GM21576 (cell line): ENCODE measurements around the gene TCTN2.

ENCODE experiments used
- ATAC-seq: cut with Tn5 transposase; IDR thresholded peaks from one replicate; pipeline ENCODE4 v1.9.1; 2021; ENCODE audit warnings: mild to moderate bottlenecking, moderate library complexity; ENCODE audit not compliant: unreplicated experiment

The TCTN2 gene

DNA sequence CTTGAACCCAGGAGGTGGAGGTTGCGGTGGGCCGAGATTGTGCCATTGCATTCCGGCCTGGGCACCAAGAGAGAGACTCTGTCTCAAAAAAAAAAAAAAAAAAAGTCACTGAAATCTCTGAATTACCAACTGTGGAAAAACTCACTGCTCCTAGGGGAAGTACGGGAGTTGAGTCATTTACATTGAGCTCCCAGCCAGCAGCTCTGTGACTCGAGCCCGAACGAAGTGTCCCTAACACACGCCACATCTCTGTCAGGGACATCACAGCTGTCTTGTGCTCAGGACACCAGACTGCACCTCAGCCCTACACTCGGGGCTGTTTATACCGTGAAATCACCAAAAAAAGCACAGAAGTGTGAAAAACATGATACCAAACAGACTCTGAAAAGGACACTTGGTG, 62.3 kb downstream of the TCTN2 start:
- no peak for ATAC-seq

DNA sequence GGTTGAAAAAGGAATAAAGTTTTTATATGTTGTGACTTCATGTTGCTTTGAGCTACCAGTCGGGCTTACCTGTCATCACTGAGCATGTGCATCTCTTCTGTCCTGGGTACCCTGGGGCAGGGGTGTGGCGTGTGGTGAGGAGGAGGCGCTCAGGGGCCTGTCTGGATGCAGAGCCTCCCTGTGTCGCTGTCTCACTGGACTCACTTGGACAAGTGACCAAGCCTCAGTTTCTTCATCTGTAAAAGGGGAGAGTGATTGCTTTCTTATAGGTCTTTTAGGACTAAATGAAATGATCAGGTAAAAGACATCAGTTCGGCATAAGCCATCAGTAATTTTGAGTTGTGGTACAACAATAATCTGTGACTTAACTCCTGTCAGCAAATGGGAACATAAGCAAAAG, 63.4 kb downstream of the TCTN2 start:
- no peak for ATAC-seq

DNA sequence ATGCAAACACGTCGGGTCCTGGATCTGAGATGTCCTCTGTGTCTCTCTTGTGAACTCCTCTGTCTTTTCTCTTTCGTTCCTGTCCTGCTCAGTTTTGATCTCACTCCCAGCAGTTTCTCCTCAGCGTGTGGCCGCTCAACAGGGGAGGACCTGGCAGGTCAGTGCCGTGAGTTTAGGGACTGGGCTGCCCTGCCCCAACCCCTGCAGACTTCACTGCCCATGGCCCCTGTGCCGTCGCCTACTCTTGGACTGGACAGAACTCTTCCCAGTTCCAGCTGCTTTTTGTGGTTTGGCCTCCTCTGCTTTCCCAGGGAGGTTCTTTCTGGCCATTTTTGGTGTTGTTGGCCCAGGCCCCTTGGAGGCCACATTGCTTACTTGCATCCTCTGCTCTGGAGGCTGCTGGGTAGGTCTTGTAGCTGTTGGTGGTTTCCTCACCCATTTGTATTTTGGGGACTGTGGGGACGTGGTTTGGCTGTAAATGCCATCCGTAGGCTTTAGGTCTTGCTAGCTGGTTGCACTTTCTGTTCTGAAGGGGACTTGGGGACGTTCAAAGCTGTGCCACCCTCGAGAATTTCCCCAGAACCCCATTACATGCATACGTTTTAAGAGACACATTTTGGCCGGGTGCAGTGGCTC, 71.1 kb downstream of the TCTN2 start:
- ATAC-seq: no peak

GRCh38 chr12:123743002-123743401, 72.1 kb downstream of the TCTN2 start:
- no peak for ATAC-seq

- ATAC-seq: no peak
Observed at GRCh38 chr12:123744836-123745235, 73.9 kb downstream of the TCTN2 start.

DNA sequence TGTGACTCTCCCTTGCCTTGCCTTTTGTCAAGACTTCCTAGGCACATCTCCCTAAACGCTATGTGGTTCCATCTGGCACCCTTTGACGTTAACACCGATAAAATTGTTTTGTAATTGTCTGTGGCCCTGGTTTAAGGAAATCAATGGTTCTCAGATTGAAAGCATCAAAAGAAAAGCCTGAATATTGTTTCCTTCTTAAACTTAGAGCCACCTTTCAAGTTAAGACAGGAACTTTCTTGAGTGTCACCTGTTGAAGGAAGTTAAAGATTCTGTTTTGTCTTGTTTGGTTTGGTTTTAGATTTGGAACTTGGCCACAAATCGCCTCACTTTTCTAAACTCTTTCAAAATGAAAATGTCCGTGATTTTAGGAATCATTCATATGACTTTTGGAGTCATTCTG, 76.4 kb downstream of the TCTN2 start:
- no peak for ATAC-seq

- no peak for ATAC-seq
Observed at GRCh38 chr12:123748161-123748560, 77.2 kb downstream of the TCTN2 start.

- no peak for ATAC-seq
Observed at GRCh38 chr12:123748661-123749060, 77.7 kb downstream of the TCTN2 start.

DNA sequence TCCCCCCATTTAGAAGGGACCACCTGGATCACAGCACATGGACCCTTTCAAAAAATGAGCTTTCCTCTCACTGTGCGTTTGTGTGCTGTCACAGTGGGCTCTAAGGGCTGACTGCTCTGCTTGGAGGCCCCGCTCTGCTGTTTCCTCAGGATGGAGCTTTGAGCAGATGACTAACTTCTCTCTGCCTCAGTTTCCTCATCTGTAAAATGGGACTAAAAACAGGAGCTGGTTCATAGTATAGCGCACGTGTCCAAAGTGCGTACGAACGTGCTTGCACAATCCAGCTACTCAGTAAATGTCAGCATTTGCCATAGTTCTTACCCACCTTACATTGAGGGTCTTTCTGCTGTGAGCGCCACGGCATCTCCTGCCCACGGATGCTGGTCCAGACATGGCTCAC, 78.4 kb downstream of the TCTN2 start:
- ATAC-seq: no peak

- no peak for ATAC-seq
Observed at GRCh38 chr12:123750159-123750656, 79.3 kb downstream of the TCTN2 start.

GRCh38 chr12:123752046-123752445, 81.1 kb downstream of the TCTN2 start:
- ATAC-seq: no peak

GRCh38 chr12:123754041-123754772, 83.3 kb downstream of the TCTN2 start:
- ATAC-seq: no peak

GRCh38 chr12:123757561-123757960, 86.6 kb downstream of the TCTN2 start:
- no peak for ATAC-seq
